SK-N-SH (cell line): Measurements from ENCODE around the gene ZBTB3. TPM values are rescaled to one million over a fixed set of nuclear protein-coding genes. Genes with fewer than 3 reads are reported as not detected.

Experiments used
- CTCF ChIA-PET: fragments of 300-600, 350-600 bp; formaldehyde crosslinking; extraction: SDS; loops from one replicate; lab custom pipeline; 2021; lab: Yijun Ruan, JAX
- POLR2A ChIA-PET: fragments of 350-600 bp; sonication (Branson Sonifier 250); formaldehyde crosslinking; extraction: SDS; loops from one replicate; lab custom pipeline; 2020; ENCODE audit warnings: antibody characterized with exemption, inconsistent platforms; lab: Yijun Ruan, JAX
- DNase-seq: peaks from one replicate; pipeline ENCODE4 v3.0.0; 2012
- H2AFZ ChIP-seq: fragments of 200-600 bp; sonication (generic); 2 replicates; pipeline ENCODE4 v1.8.1; 2016; ENCODE audit warnings: antibody characterized with exemption, mild to moderate bottlenecking, low read depth
- H3F3A ChIP-seq: fragments of 200-600 bp; sonication (generic); replicated peaks from 2 replicates; pipeline ENCODE3; 2016; ENCODE audit warnings: antibody characterized with exemption, mild to moderate bottlenecking; ENCODE audit not compliant: insufficient read depth
- H3K27ac ChIP-seq, 2 experiments: fragments of 200-500 bp in 1 of 2; fragments of 200-600 bp in 1 of 2; sonication (Bioruptor generic) in 1 of 2; sonication (generic), shearing (Covaris generic) in 1 of 2; 2 replicates each; pipeline versions ENCODE4 v1.5.1 to v1.6.1; 2014 to 2016; ENCODE audit warnings: low read depth in 2 of 2, inconsistent platforms in 1 of 2, low read length in 1 of 2, mild to moderate bottlenecking in 1 of 2, mixed read lengths in 1 of 2
- H3K27me3 ChIP-seq: fragments of 200-600 bp; sonication (generic), shearing (Covaris generic); 2 replicates; pipeline ENCODE4 v1.6.1; 2016; ENCODE audit warnings: mixed run types; ENCODE audit not compliant: insufficient read depth
- H3K36me3 ChIP-seq, 2 experiments: fragments of 200-500 bp in 1 of 2; fragments of 200-600 bp in 1 of 2; sonication (Bioruptor generic) in 1 of 2; sonication (generic) in 1 of 2; replicated peaks in 1 of 2; 2 replicates each; pipeline versions ENCODE3 to v1.5.1; 2014 to 2016; ENCODE audit warnings: low read length in 1 of 2, mild to moderate bottlenecking in 1 of 2; ENCODE audit not compliant: insufficient read depth in 2 of 2, control insufficient read depth in 1 of 2
- H3K4me1 ChIP-seq, 2 experiments: fragments of 200-500 bp in 1 of 2; fragments of 200-600 bp in 1 of 2; sonication (Bioruptor generic) in 1 of 2; sonication (generic), shearing (Covaris generic) in 1 of 2; 2 replicates each; pipeline versions ENCODE4 v1.5.1 to v1.6.1; 2014 to 2016; ENCODE audit warnings: low read depth in 1 of 2, low read length in 1 of 2, mixed run types in 1 of 2; ENCODE audit not compliant: insufficient read depth in 2 of 2, control insufficient read depth in 1 of 2
- H3K4me2 ChIP-seq: fragments of 200-600 bp; sonication (generic), shearing (Covaris generic); 2 replicates; pipeline ENCODE4 v1.6.1; 2017; ENCODE audit warnings: mixed run types
- H3K4me3 ChIP-seq, 2 experiments: fragments of 200-500 bp in 1 of 2; fragments of 200-600 bp in 1 of 2; sonication (Bioruptor generic) in 1 of 2; sonication (generic), shearing (Covaris generic) in 1 of 2; 2 replicates each; pipeline versions ENCODE4 v1.5.1 to v1.8.1; 2014 to 2016; ENCODE audit warnings: low read depth in 2 of 2, inconsistent platforms in 1 of 2, low read length in 1 of 2, mild to moderate bottlenecking in 1 of 2, mixed read lengths in 1 of 2, moderate library complexity in 1 of 2
- H3K79me2 ChIP-seq: fragments of 200-600 bp; sonication (generic); 2 replicates; pipeline ENCODE4 v1.8.1; 2017; ENCODE audit warnings: mild to moderate bottlenecking; ENCODE audit not compliant: insufficient read depth
- H3K9ac ChIP-seq: fragments of 200-600 bp; sonication (generic); 2 replicates; pipeline ENCODE4 v1.6.1; 2017; ENCODE audit warnings: mixed run types
- H3K9me2 ChIP-seq: fragments of 200-600 bp; sonication (generic); 2 replicates; pipeline ENCODE4 v1.6.1; 2017; ENCODE audit warnings: mixed run types
- H3K9me3 ChIP-seq: fragments of 200-600 bp; sonication (generic); 2 replicates; pipeline ENCODE4 v1.6.1; 2017; ENCODE audit warnings: mixed run types, mild to moderate bottlenecking, moderate library complexity
- H4K20me1 ChIP-seq: fragments of 200-600 bp; sonication (generic); 2 replicates; pipeline ENCODE4 v1.6.1; 2017; ENCODE audit warnings: mild to moderate bottlenecking, mixed run types; ENCODE audit not compliant: insufficient read depth
- CTCF ChIP-seq: fragments of 200-600 bp; sonication (generic); IDR thresholded peaks from 2 replicates; pipeline ENCODE4 v1.6.1; 2017; ENCODE audit warnings: antibody characterized with exemption, mild to moderate bottlenecking, moderate library complexity
- ELF1 ChIP-seq: IDR thresholded peaks from 2 replicates; pipeline ENCODE4 v1.4.0; 2012
- EP300 ChIP-seq, 2 experiments: IDR thresholded peaks; 2 replicates each; pipeline versions ENCODE4 v1.4.0 to v1.6.1; 2012; ENCODE audit warnings: borderline replicate concordance in 1 of 2, low read depth in 1 of 2, low read length in 1 of 2
- FOXJ3 ChIP-seq: sonication (generic); formaldehyde crosslinking; IDR thresholded peaks from 2 replicates; pipeline ENCODE4 v1.5.1; 2020; ENCODE audit warnings: mild to moderate bottlenecking, missing genetic modification reagents
- FOXM1 ChIP-seq: IDR thresholded peaks from 2 replicates; pipeline ENCODE4 v1.4.0; 2012; ENCODE audit warnings: low read depth, mild to moderate bottlenecking
- GATA2 ChIP-seq: sonication (generic); formaldehyde crosslinking; IDR thresholded peaks from 2 replicates; pipeline ENCODE4 v1.5.0; 2020; ENCODE audit warnings: mild to moderate bottlenecking, missing genetic modification reagents
- JUND ChIP-seq: IDR thresholded peaks from 2 replicates; pipeline ENCODE4 v1.4.0; 2012
- MAX ChIP-seq: IDR thresholded peaks from 2 replicates; pipeline ENCODE4 v1.4.0; 2012; ENCODE audit warnings: low read depth
- NFIC ChIP-seq: IDR thresholded peaks from 2 replicates; pipeline ENCODE4 v1.4.0; 2012; ENCODE audit warnings: borderline replicate concordance
- PBX3 ChIP-seq: IDR thresholded peaks from 2 replicates; pipeline ENCODE4; 2012
- POLR2AphosphoS5 ChIP-seq: IDR thresholded peaks from 2 replicates; pipeline ENCODE4 v1.6.1; 2012; ENCODE audit warnings: low read depth, low read length
- RAD21 ChIP-seq: IDR thresholded peaks from 2 replicates; pipeline ENCODE4 v1.6.1; 2012; ENCODE audit warnings: mild to moderate bottlenecking, low read length
- RCOR1 ChIP-seq: fragments of 150-350 bp; IDR thresholded peaks from 2 replicates; pipeline ENCODE4 v1.6.1; 2017; ENCODE audit warnings: antibody characterized with exemption, low read length
- REST ChIP-seq: IDR thresholded peaks from 2 replicates; pipeline ENCODE4 v1.6.1; 2012; ENCODE audit warnings: mild to moderate bottlenecking, low read depth, low read length, moderate library complexity
- RFX5 ChIP-seq: IDR thresholded peaks from 2 replicates; pipeline ENCODE4 v1.6.1; 2012; ENCODE audit warnings: mild to moderate bottlenecking, improper control_type of control experiment, low read length
- RXRA ChIP-seq: IDR thresholded peaks from 2 replicates; pipeline ENCODE4 v1.4.0; 2012; ENCODE audit warnings: low read depth, mild to moderate bottlenecking, borderline replicate concordance
- SMC3 ChIP-seq: IDR thresholded peaks from 2 replicates; pipeline ENCODE4 v1.6.1; 2012; ENCODE audit warnings: low read depth, low read length, improper control_type of control experiment
- TCF12 ChIP-seq: IDR thresholded peaks from 2 replicates; pipeline ENCODE4 v1.4.0; 2012
- TEAD4 ChIP-seq: IDR thresholded peaks from 2 replicates; pipeline ENCODE4 v1.4.0; 2012; ENCODE audit warnings: mild to moderate bottlenecking, borderline replicate concordance; ENCODE audit not compliant: insufficient read depth
- ZBTB33 ChIP-seq: IDR thresholded peaks from 2 replicates; pipeline ENCODE4 v1.4.0; 2012; ENCODE audit warnings: low read depth, borderline replicate concordance
- WGBS: methylation state at CpG from one replicate; pipeline ENCODE4 v1.1.6; 2017; ENCODE audit warnings: low lambda C conversion rate; 5-methylcytosine and 5-hydroxymethylcytosine counted together
- polyA plus RNA-seq, 3 experiments: library from polyadenylated mRNA; depleted of rRNA; stranded (reverse); fragments of >200 nt; gene quantifications; 2 replicates each; pipeline ENCODE4 v1.2.3, GENCODE V29; 2012

ZBTB3 gene
- polyA plus RNA-seq, 1 of the 3 experiments (the other 2 are of a cell fraction): 2.1 TPM

- Histone ChIP-seq H3K36me3 (peaks cover 18 to 23% of the 10 kb centered on the region in 2 experiments), H3K9ac (no peak within 1 kb of the TSS), H3F3A (peaks cover 39% of the 10 kb centered on the region), H3K4me3 (peak within 1 kb of the TSS; percentile 48 to 67), H3K4me2 (peak within 1 kb of the TSS; percentile 81), H3K27ac (peak within 1 kb of the TSS; percentile 84 to 89), H3K9me3 (no peaks in the 10 kb centered on the region), H3K4me1 (peaks cover 22 to 45% of the 10 kb centered on the region in 2 experiments; a peak in 3 of 4 replicates), H3K9me2 (no peaks in the 10 kb centered on the region), H4K20me1 (no peaks in the 10 kb centered on the region), H3K79me2 (peaks cover 12% of the 10 kb centered on the region; the same call in 1 of the 2 replicates), H3K27me3 (no peaks in the 10 kb centered on the region), H2AFZ (peak within 1 kb of the TSS; percentile 64; the same call in 1 of the 2 replicates)
- no peak for TF ChIP-seq ZBTB33
- no peak for TF ChIP-seq ELF1
- TF ChIP-seq SMC3: no peak
- no peak for TF ChIP-seq EP300 (IDR thresholded peaks at IDR 0.05; ENCODE audit: borderline replicate concordance in 1 of 2, low read depth in 1 of 2, low read length in 1 of 2)
- no peak for TF ChIP-seq MAX
- TF ChIP-seq POLR2AphosphoS5: no peak
- no peak for TF ChIP-seq CTCF
- TF ChIP-seq TEAD4: no peak
- TF ChIP-seq TCF12: no peak
- TF ChIP-seq PBX3: no peak
- TF ChIP-seq GATA2 (CRISPR knock-in tag): no peak
- no peak for TF ChIP-seq RCOR1
- no peak for TF ChIP-seq NFIC
- no peak for TF ChIP-seq RXRA
- TF ChIP-seq REST: no peak
- no peak for TF ChIP-seq JUND
- TF ChIP-seq FOXM1: no peak
- no peak for TF ChIP-seq RFX5
- TF ChIP-seq RAD21: no peak
- no peak for TF ChIP-seq FOXJ3 (CRISPR knock-in tag)
- POLR2A ChIA-PET: interaction anchor here (0.6 to 3.3 kb wide), 8 partner anchors 22 to 997 kb away, joined by 3 to 26 read pairs (median 6); partner anchors contain the start of genes C11orf98, CSKMT, TUT1 and ZBTB3
- WGBS: 93% methylated on average over 9 of the region's 10 CpGs
- CTCF ChIA-PET: interaction anchor here (1.3 to 6.6 kb wide), 5 partner anchors 13 to 119 kb away, joined by 3 to 48 read pairs (median 5); partner anchors contain the start of gene HNRNPUL2
- DNase-seq: peak; percentile 39
These were observed 46.6 kb downstream of the ZBTB3 start, which contains the start of the genes BSCL2 and GNG3 for GRCh38 chr11:62707277-62707861. BSCL2 (minus strand) TSS chr11:62707424; CDS start chr11:62707195, 229 bp downstream. GNG3 (plus strand) TSS chr11:62707676; CDS start chr11:62708296, 620 bp downstream.
